Measurements from ENCODE around the gene CACTIN.
"Not testable (repeated sequence)": the region's sequence is repeated elsewhere in the genome, so short reads cannot be mapped to it uniquely, and the experiment has no call there.

CACTIN gene

DNA sequence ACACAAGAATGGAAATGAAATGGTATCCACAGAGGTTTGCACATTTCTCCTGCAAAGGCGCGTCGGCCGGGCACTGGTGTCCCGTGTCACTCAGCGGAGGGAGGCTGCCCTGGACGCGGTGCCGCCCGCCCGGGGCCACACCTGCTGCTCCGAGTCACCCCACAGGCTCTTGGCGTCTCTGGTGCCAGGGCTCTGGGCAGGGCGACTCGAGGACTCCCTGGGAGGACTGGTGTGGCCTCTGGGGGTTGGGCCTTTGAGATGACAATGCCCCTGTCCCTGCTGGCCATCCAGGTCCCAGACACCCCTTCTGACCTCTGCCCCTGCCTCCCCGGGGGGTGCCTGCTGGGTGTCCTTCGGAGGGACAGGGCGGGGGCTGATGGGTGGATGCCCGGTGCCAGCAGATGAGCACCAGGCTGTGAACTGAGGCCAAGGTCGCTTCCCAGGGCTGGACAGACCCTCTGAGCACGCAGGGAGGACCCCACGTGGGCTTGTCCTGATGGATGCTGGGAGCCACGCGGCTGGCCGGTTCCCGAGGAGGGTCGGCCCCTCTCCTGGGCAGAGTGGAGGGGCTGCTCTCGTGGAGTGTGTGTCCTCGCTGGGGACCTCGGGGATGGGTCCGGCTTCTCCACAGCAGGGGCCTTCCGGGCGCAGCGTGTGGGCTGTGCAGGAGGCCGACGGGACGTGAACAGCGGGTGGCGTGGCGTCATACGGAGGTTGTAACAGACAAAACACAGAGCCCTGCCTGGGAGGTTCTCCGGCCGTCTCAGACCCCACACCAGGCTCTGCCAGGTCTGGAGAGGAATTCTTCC, 4.7 kb upstream of the CACTIN start:
- Mint-ChIP-seq H3K9me3 (no peaks in the 10 kb centered on the region), H3K4me1 (peaks cover 11% of the 10 kb centered on the region), H3K27ac (no peak overlapping the region), H3K36me3 (peaks cover 20% of the 10 kb centered on the region), H3K4me3 (no peak overlapping the region), H3K27me3 (no peaks in the 10 kb centered on the region)
- ATAC-seq, result no peak

GRCh38 chr19:3628766-3629165, 2.2 kb upstream of the CACTIN start:
- ATAC-seq, H3K27ac Mint-ChIP-seq, H3K4me3 Mint-ChIP-seq, H3K9me3 Mint-ChIP-seq, H3K27me3 Mint-ChIP-seq: not testable (repeated sequence)
- Mint-ChIP-seq H3K36me3 (peaks cover 14% of the 10 kb centered on the region), H3K4me1 (peaks cover 28% of the 10 kb centered on the region)

GRCh38 chr19:3627351-3627723, 747 bp upstream of the CACTIN start:
- Mint-ChIP-seq H3K27ac (peak overlapping the region; percentile 93), H3K9me3 (no peaks in the 10 kb centered on the region), H3K27me3 (no peaks in the 10 kb centered on the region), H3K4me3 (peak overlapping the region; percentile 93), H3K4me1 (peaks cover 32% of the 10 kb centered on the region), H3K36me3 (peaks cover 16% of the 10 kb centered on the region)
- ATAC-seq, result no peak

DNA sequence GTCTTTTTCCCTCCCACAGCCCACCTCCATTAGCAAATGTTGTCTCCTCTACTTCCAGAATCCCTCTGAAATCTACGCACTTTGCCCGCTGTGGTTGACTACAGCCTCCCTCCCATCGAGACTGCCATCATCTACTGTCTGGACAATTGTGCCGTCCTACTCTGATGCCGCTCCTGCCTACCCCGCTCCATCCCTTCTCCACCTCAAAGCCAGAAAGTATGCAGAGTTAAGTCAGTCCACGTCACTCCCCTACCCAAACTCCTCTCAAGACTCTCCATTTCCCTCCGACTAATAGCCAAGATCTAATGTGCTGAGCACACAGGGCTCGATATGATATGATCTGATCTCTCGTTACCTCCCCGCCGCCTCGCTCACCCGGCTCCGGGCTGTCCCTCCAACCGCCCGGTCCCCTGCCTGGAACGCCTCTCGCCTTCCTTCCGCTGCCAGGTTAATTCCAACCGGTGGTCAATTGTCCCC, 556 bp downstream of the CACTIN start:
- H3K4me1 Mint-ChIP-seq, result peaks cover 34% of the 10 kb centered on the region
- ATAC-seq, result peak; percentile 0
- no peaks in the 10 kb centered on the region for H3K27me3 Mint-ChIP-seq
- H3K9me3 Mint-ChIP-seq, result no peaks in the 10 kb centered on the region
- peak overlapping the region; percentile 93 for H3K4me3 Mint-ChIP-seq
- H3K27ac Mint-ChIP-seq, result peak overlapping the region; percentile 93
- H3K36me3 Mint-ChIP-seq, result peaks cover 27% of the 10 kb centered on the region

- Mint-ChIP-seq H3K4me1 (peaks cover 42% of the 10 kb centered on the region), H3K27ac (no peak overlapping the region), H3K4me3 (no peak overlapping the region), H3K36me3 (peaks cover 31% of the 10 kb centered on the region), H3K27me3 (no peaks in the 10 kb centered on the region), H3K9me3 (no peaks in the 10 kb centered on the region)
- no peak for ATAC-seq
Measured at GRCh38 chr19:3623716-3624115, 2.9 kb downstream of the CACTIN start.

DNA sequence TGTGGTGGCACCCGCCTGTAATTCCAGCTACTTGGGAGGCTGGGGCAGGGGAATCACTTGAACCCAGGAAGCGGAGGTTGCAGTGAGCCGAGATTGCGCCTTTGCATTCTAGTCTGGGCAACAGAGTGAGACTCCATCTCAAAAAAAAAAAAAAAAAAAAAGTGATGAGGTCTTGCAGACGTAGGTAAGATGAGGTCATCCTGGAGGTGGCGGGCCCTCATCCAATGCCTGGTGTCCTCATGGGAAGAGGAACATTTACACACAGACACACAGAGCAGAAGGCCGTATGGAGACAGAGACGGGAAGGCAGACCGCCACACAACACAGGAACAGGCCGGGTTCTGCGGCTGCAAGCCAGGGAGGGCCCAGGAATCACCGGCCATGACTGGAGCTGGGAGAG, 4.4 kb downstream of the CACTIN start:
- ATAC-seq, result no peak
- no peaks in the 10 kb centered on the region for H3K27me3 Mint-ChIP-seq
- peaks cover 36% of the 10 kb centered on the region for H3K36me3 Mint-ChIP-seq
- H3K27ac Mint-ChIP-seq, result no peak overlapping the region
- peaks cover 53% of the 10 kb centered on the region for H3K4me1 Mint-ChIP-seq
- H3K4me3 Mint-ChIP-seq, result no peak overlapping the region
- H3K9me3 Mint-ChIP-seq, result no peaks in the 10 kb centered on the region

DNA sequence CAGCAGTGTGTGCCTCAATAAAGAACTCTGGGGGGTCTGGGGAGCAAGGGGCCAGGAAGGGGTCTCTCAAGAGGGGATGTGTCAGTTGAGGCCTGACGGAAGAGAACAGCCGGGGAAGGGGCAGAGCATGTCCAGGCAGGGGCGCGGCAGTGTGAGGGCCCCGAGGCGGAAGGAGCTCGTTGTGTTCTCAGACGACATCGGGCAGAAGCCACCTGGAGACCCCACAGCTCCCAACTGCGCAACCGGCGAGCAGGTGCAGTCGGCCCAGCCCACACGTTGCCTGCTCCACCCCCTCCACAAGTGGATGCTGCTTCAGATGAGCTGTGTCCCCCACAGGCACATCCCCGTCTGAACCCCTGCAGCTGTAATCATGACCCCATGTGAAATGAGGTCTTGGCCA, 4.9 kb downstream of the CACTIN start:
- peaks cover 41% of the 10 kb centered on the region for H3K36me3 Mint-ChIP-seq

DNA sequence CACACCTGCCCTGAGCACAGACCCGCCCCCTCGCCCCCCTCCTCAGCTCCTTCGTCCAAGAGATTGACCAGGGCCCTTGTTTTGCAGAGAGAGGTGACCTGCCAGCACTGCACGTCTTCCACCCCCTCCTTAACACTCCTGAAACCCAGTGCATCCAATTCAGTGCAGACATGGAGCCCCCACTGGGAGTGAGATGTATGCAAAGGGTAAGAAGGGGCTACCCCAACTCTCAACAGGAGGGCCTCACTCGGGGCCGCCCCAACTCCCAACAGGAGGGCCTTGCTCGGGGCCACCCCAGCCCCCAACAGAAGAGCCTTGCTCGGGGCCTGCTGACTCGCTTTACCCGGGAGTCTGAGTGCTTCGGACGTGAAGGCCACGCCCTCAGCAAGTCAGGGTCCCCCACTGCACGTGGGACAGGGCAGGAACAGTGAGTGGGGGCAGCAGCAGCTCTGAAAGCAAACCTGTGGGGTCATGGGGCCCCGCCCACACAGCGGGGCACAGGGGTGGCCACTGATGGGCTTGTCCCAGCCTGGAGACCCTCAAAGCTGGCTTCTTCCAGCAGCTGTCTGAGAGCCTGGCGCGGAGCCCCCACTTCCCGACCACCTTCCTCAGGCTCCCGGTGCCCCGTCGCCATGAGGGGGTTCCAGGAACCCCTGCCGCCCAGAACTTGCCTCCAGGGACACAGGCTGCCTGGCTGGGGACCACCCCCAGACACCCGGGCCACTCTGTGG, 5.6 kb downstream of the CACTIN start:
- Mint-ChIP-seq H3K4me3 (no peak overlapping the region), H3K27me3 (no peaks in the 10 kb centered on the region), H3K36me3 (peaks cover 41% of the 10 kb centered on the region), H3K9me3 (no peaks in the 10 kb centered on the region), H3K27ac (no peak overlapping the region), H3K4me1 (peaks cover 44% of the 10 kb centered on the region)
- no peak for ATAC-seq

More for the DNA sequence above, 4.9 kb downstream of the CACTIN start:
- Mint-ChIP-seq H3K4me1 (peaks cover 51% of the 10 kb centered on the region), H3K27me3 (no peaks in the 10 kb centered on the region), H3K27ac (no peak overlapping the region), H3K4me3 (no peak overlapping the region), H3K9me3 (no peaks in the 10 kb centered on the region)
- ATAC-seq, result no peak

DNA sequence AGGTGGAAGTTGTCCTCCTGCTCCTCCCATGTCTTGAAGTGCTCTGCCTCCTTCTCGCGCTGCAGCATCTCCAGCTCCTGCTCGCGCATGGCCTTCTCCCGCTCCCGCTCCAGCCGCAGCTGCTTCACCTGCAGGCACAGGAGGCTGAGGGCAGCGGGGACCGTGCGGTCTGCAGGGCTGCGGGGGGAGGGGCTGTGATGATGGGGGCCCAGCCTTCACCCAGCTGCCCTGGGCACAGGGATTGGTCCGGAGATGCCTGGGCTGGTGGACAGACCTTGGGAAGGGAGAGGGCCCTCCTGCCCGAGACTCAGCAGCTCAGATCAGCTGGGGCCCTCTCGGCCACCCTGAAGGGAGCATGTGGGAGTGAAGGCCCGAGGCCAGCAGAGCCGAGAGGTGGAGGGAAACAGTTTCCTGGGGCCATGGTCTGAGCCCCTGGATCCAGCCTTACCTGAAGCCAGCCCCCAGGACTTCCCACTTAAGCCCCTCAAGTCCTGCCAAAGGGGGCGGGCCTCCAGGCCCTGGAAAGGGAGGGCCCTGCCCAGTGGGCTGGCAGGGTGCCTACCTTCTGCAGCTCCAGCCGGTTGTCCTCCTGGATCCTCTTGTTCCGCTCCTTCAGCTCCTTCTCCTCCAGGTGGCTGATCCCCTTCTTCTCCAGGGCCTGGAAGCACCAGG, 6.3 kb downstream of the CACTIN start:
- peaks cover 45% of the 10 kb centered on the region for H3K36me3 Mint-ChIP-seq
- no peak overlapping the region for H3K27ac Mint-ChIP-seq
- no peak for ATAC-seq
- no peaks in the 10 kb centered on the region for H3K27me3 Mint-ChIP-seq
- H3K4me3 Mint-ChIP-seq, result no peak overlapping the region
- H3K9me3 Mint-ChIP-seq, result no peaks in the 10 kb centered on the region
- H3K4me1 Mint-ChIP-seq, result peaks cover 40% of the 10 kb centered on the region

DNA sequence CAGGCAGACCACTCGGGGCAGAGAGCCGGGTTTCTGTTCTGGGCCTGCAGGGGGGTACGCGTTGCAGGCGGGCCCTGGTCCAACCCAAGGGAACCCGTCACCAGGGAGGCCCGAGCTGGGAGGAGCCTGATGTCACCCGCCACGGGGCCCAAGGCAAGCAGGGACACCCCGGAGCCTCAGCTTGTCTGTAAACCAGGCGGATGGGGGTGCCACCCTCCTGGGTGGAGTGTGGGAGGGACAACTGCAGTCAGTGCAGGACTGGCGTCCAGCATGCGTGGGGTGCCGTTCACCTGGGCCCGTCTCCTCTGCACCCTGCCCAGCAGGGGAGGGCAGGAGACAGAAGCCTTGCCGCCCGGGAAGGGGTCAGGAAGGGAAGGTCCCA, 7.0 kb downstream of the CACTIN start:
- peaks cover 46% of the 10 kb centered on the region for H3K36me3 Mint-ChIP-seq
- no peak overlapping the region for H3K4me3 Mint-ChIP-seq
- no peak overlapping the region for H3K27ac Mint-ChIP-seq
- no peak for ATAC-seq
- no peaks in the 10 kb centered on the region for H3K27me3 Mint-ChIP-seq
- H3K9me3 Mint-ChIP-seq, result no peaks in the 10 kb centered on the region
- H3K4me1 Mint-ChIP-seq, result peaks cover 38% of the 10 kb centered on the region

GRCh38 chr19:3618811-3619630, 7.6 kb downstream of the CACTIN start:
- no peak for ATAC-seq
- H3K27ac Mint-ChIP-seq, result no peak overlapping the region
- H3K9me3 Mint-ChIP-seq, result no peaks in the 10 kb centered on the region
- H3K36me3 Mint-ChIP-seq, result peaks cover 46% of the 10 kb centered on the region
- H3K4me3 Mint-ChIP-seq, result no peak overlapping the region
- peaks cover 32% of the 10 kb centered on the region for H3K4me1 Mint-ChIP-seq
- no peaks in the 10 kb centered on the region for H3K27me3 Mint-ChIP-seq

GRCh38 chr19:3618144-3618810, 8.3 kb downstream of the CACTIN start:
- no peaks in the 10 kb centered on the region for H3K9me3 Mint-ChIP-seq
- H3K27ac Mint-ChIP-seq, result no peak overlapping the region
- H3K27me3 Mint-ChIP-seq, result no peaks in the 10 kb centered on the region
- ATAC-seq, result peak; percentile 75
- peaks cover 29% of the 10 kb centered on the region for H3K4me1 Mint-ChIP-seq
- H3K36me3 Mint-ChIP-seq, result peaks cover 51% of the 10 kb centered on the region
- H3K4me3 Mint-ChIP-seq, result no peak overlapping the region

- Mint-ChIP-seq H3K4me3 (no peak overlapping the region), H3K27ac (no peak overlapping the region), H3K9me3 (no peaks in the 10 kb centered on the region), H3K27me3 (no peaks in the 10 kb centered on the region), H3K36me3 (peaks cover 48% of the 10 kb centered on the region), H3K4me1 (peaks cover 27% of the 10 kb centered on the region)
- ATAC-seq, result no peak
Measured at GRCh38 chr19:3617463-3617862, 9.1 kb downstream of the CACTIN start.

GRCh38 chr19:3615524-3616135, 11.0 kb downstream of the CACTIN start:
- H3K27ac Mint-ChIP-seq, result no peak overlapping the region
- H3K4me1 Mint-ChIP-seq, result peaks cover 24% of the 10 kb centered on the region
- H3K9me3 Mint-ChIP-seq, result no peaks in the 10 kb centered on the region

More at GRCh38 chr19:3615524-3616135, 11.0 kb downstream of the CACTIN start:
- Mint-ChIP-seq H3K36me3 (peaks cover 40% of the 10 kb centered on the region), H3K27me3 (no peaks in the 10 kb centered on the region), H3K4me3 (no peak overlapping the region)
- no peak for ATAC-seq
